ENCODE results near the gene EBF3.

DNA sequence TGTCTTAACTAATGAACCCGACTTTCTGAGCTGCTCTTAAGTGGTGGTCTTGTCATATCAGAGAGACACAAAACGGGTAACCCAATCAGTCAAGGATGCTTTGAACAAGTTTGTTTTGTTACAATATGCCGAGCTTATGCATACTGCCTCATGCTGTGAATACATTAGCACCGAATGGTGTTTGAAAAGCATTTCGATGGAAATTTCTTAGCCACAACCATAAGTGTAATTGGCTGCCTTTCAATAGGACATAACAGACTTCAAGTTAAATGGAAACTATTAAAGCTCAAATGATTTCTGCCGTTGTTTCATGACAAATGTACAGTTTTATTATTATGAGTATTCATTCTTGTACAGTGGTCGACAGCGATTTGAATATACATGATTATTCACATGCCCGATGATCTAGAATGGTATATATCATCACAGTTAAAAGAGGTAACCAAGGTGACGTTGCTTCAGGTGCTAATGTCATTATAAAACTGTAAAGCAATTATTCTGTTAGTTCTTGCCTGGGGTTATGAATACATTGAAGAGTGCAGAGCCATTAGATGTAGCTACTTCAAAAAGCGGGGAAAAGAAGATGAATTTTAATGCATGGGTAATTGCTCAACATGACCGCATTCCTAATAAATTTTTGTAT lies 118.8 kb downstream of the EBF3 start:
- TF ChIP-seq POLR2A (IDR thresholded peaks at IDR 0.05; ENCODE audit: low read length): no peak
- TF ChIP-seq GATA1 (IDR thresholded peaks at IDR 0.05; ENCODE audit: low read depth, low read length): no peak
